ENCODE results near the gene SYNGR1. TPM values are rescaled to one million over a fixed set of nuclear protein-coding genes. Genes with fewer than 3 reads are reported as not detected.

The SYNGR1 gene
- total and polyA plus RNA-seq, 12 donors = 29.8 to 85.8 (median 41.6) TPM

DNA sequence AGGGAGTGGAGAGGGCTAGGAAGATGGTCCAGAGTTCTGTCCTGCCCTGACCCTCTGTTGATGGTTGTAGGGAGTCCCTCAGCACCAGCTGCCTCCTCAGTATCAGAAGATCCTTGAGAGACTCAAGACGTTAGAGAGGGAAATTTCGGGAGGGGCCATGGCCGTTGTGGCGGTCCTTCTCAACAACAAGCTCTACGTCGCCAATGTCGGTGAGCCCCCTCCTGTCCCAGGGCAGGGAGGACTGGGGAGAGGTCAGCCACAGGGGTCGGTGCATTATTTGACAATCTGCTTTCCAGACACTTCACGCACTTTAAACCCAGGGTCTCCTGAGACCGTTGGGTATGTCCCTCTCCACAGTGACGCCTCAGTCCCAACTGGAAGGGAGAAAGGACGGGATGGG lies 67.8 kb downstream of the SYNGR1 start:
- peaks cover 5 to 34% (median 22%) of the 10 kb centered on the region in 9 donors for H3K4me1 ChIP-seq
- H3K27me3 ChIP-seq = no peaks in the 10 kb centered on the region
- 89 to 92% methylated on average over 12 of the region's 12 CpGs for WGBS, 2 donors
- H3K9me3 ChIP-seq = no peaks in the 10 kb centered on the region
- intact Hi-C loops (cut with DNase I) = no loop called here
- DNase-seq = no peak
- H3K27ac ChIP-seq = no peak overlapping the region
- no peak for ATAC-seq
- no peak overlapping the region for H3K4me3 ChIP-seq
- TF ChIP-seq, protein P1, sequence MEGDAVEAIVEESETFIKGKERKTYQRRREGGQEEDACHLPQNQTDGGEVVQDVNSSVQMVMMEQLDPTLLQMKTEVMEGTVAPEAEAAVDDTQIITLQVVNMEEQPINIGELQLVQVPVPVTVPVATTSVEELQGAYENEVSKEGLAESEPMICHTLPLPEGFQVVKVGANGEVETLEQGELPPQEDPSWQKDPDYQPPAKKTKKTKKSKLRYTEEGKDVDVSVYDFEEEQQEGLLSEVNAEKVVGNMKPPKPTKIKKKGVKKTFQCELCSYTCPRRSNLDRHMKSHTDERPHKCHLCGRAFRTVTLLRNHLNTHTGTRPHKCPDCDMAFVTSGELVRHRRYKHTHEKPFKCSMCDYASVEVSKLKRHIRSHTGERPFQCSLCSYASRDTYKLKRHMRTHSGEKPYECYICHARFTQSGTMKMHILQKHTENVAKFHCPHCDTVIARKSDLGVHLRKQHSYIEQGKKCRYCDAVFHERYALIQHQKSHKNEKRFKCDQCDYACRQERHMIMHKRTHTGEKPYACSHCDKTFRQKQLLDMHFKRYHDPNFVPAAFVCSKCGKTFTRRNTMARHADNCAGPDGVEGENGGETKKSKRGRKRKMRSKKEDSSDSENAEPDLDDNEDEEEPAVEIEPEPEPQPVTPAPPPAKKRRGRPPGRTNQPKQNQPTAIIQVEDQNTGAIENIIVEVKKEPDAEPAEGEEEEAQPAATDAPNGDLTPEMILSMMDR (IDR thresholded peaks at IDR 0.05) = no peak
- H3K36me3 ChIP-seq = peaks cover 0 to 80% (median 41%) of the 10 kb centered on the region in 9 donors

DNA sequence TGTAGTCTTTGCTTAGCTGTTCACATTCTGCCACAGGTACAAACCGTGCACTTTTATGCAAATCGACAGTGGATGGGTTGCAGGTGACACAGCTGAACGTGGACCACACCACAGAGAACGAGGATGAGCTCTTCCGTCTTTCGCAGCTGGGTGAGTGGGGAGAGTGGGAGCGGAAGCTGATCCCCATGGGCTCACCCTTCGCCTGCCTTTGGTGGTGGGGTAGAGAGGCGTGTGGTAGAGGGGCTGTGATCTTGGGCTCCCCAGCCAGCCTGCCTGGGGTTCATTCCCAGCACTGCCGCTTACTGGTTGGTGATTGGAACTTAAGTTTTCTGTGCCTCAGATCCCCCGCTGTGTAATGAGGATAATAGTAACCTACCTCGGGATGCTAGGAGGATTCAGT lies 68.9 kb downstream of the SYNGR1 start:
- Histone ChIP-seq H3K9me3 (no peaks in the 10 kb centered on the region), H3K27ac (no peak overlapping the region), H3K4me1 (peaks cover 5 to 32% (median 15%) of the 10 kb centered on the region in 9 donors), H3K4me3 (no peak overlapping the region), H3K27me3 (no peaks in the 10 kb centered on the region), H3K36me3 (peaks cover 0 to 90% (median 41%) of the 10 kb centered on the region in 9 donors)
- ATAC-seq (no peak), DNase-seq (no peak)
- TF ChIP-seq, protein P1 (IDR thresholded peaks at IDR 0.05) = no peak
- 92 to 94% methylated on average over 12 of the region's 12 CpGs for WGBS, 2 donors
- intact Hi-C loops (cut with DNase I) = no loop called here

DNA sequence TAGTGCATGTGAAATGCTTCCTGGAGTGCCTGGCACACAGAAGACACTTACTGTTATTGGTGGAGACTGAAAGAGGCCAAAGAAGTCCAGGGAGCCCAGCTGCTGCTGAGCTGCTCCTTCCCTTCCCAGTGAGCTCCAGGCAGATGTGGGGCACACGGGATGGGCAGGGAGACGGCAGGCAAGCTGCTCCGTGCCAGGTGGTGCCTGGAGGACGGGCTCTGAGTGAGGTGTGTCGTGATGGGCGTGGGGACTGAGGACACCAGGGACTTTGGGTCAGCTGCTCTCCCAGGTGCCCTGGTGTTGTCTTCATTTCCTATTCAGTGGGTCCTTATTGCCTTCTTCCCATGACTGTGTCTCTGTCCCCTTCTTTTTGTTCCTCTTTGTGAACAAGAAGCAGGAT lies 69.3 kb downstream of the SYNGR1 start:
- WGBS, 2 donors = 92 to 95% methylated on average over 6 of the region's 6 CpGs
- intact Hi-C loops (cut with DNase I) = no loop called here
- H3K4me3 ChIP-seq = no peak overlapping the region

DNA sequence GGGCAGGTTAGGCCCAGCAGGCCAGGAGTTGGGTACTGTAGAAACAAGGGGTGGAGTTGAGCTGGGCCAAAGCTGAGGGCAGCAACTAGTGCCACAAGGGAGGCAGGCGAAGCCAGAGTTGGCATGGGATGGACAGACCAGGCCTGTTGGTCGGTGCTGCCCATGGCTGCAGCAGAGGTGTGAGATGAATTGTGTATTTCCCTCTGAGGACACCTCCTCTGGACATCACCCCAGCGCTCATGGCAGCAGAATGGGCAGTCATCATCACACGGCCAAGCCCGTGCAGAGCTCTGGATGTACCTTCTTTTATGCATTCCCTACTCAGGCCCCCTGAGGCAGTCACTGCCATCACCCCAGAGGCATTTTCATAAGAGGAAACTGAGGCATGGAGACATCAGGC lies 70.1 kb downstream of the SYNGR1 start:
- intact Hi-C loops (cut with DNase I) = no loop called here

More for the DNA sequence above, 69.3 kb downstream of the SYNGR1 start:
- Histone ChIP-seq H3K27ac (no peak overlapping the region), H3K4me1 (peaks cover 5 to 28% (median 11%) of the 10 kb centered on the region in 9 donors), H3K36me3 (peaks cover 0 to 94% (median 42%) of the 10 kb centered on the region in 9 donors), H3K9me3 (no peaks in the 10 kb centered on the region), H3K27me3 (no peaks in the 10 kb centered on the region)
- ATAC-seq (no peak), DNase-seq (no peak)
- TF ChIP-seq, protein P1 (IDR thresholded peaks at IDR 0.05) = no peak

More for the DNA sequence above, 70.1 kb downstream of the SYNGR1 start:
- Histone ChIP-seq H3K9me3 (no peaks in the 10 kb centered on the region), H3K36me3 (peaks cover 0 to 98% (median 50%) of the 10 kb centered on the region in 9 donors), H3K27me3 (no peaks in the 10 kb centered on the region), H3K27ac (no peak overlapping the region), H3K4me1 (peaks cover 0 to 20% (median 6%) of the 10 kb centered on the region in 9 donors), H3K4me3 (no peak overlapping the region)
- DNase-seq (no peak), ATAC-seq (no peak)
- WGBS, 2 donors = 90 to 93% methylated on average over 5 of the region's 5 CpGs
- TF ChIP-seq, protein P1 (IDR thresholded peaks at IDR 0.05) = no peak

All from heart right ventricle (tissue), 16 donors.